ENCODE measurements around the gene ZDHHC19. TPM values are rescaled to one million over a fixed set of nuclear protein-coding genes. Genes with fewer than 3 reads are reported as not detected.
"Not testable (repeated sequence)": the region's sequence is repeated elsewhere in the genome, so short reads cannot be mapped to it uniquely, and the experiment has no call there.

Gene ZDHHC19
- total RNA-seq, 1 donor from 2014 or later, result not detected

DNA sequence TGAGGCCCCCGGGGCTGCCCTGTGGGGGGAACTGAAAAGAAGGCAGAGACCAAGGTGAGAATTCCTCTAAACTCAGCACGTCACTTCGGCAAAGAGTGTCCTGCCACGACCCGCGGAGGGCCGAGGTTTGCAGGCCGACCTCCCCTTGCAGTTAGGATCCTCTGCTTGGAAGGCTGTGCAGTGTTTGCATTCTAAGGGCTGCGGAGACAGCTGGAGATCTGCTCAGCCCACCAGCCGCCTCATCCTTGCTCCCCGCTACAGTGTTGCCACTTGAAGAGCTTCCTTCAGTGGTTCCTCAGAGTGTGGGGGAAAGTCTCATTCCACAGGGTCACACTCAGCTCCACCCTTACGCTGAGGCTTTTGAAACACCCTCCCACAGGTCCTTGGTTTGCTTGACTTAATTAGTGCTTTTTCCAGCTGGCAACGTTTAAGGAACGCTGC, 15.9 kb upstream of the ZDHHC19 start:
- intact Hi-C loops (cut with DNase I), result no loop called here
- no peak for ATAC-seq
- no peak for DNase-seq (ENCODE audit: missing footprints)

DNA sequence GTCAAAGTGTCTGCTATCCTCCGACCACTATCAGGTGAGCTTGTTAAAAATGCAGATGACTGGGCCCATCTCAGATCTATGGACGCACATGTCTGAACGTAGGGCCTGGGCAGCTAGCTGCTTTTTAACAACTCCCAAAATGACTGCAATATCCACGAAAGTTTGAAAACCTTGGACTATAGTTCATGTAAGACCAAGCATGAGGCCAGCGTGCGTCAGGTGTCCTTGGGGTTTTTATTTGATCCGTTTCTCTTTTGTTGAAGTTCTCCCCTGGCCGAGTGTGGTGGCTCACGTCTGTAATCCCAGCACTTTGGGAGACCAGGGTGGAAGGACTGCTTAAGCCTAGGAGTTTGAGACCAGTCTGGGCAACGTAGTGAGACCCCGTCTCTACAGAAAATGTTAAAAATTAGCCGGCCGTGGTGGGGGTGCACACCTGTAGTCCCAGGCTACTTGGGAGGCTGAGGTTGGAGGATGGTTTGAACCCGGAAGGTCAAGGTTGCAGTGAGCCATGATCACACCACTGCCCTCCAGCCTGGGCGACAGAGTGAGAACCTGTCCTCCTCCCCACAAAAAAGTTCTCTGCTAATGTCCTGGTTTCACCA, 14.7 kb upstream of the ZDHHC19 start:
- ATAC-seq, result no peak
- intact Hi-C loops (cut with DNase I), result no loop called here
- DNase-seq (ENCODE audit: missing footprints), result no peak

DNA sequence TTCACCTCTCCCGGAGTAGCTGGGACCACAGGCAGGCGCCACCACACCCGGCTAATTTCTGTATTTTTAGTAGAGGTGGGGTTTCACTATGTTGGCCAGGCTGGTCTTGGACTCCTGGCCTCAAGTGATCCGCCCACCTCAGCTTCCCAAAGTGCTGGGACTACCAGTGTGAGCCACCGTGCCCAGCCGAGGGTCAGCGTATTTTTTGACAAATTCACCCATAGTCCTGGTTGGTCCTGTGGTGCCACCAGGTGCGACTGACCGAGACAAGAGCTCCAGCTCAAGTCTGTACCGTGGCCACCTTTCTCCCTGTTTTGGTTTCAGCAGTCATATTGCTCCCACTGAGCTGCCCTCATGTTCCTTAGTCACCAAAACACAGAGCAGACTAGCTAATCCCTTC, 13.9 kb upstream of the ZDHHC19 start:
- ATAC-seq (no peak), DNase-seq (ENCODE audit: missing footprints) (no peak)
- intact Hi-C loops (cut with DNase I), result no loop called here

DNA sequence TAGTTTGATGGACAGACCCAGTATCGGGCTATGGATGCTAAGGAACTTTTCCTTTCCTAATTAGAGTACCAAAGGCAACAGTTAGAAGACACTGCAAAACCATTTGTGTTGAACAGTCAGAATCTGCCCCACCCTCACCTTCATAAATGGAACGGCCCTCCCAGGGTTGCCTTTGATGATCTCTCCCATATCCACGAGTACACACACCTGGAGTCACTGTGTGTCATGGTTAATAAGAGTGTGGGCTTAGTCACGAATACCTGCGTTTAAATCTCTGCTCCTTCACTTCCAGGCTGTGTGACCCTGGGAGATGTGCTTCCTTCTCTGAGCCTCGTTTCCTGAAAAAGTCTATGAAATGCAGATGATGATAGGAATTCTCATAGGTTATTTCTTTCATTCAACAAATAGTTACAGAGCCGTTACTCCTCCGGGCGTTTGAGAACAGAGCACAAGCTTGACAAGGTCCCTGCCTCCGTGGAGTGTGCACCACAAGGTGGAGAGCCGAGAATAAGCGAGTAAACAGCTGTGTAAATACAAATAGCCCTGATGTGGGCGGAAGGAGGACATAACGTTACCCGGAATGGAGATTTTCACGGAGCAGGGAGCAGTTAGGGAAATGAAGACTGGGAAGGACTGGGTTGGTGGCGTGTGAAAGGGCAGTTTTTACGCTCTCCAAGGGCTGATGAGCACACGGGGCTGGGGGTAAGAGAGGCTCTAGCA, 11.8 kb upstream of the ZDHHC19 start:
- DNase-seq (ENCODE audit: missing footprints) (no peak), ATAC-seq (no peak)
- intact Hi-C loops (cut with DNase I), result no loop called here

DNA sequence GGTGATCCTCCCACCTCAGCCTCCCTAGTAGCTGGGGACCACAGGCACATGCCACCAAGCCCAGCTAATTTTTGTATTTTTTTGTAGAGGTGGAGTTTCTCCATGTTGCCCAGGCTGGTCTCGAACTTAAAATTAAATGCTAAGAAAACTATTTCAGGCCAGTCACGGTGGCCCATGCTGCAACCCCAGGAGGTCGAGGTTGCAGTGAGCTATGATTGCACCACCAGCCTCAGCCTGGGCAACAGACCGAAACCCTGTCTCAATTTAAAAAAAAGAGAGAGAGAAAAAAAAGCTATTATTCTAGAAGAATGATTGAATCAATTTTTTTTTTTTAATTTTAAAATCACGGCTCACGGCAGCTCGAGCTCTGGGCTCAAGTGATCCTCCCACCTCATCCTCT, 9.8 kb upstream of the ZDHHC19 start:
- intact Hi-C loops (cut with DNase I), result no loop called here
- ATAC-seq, result no peak

DNA sequence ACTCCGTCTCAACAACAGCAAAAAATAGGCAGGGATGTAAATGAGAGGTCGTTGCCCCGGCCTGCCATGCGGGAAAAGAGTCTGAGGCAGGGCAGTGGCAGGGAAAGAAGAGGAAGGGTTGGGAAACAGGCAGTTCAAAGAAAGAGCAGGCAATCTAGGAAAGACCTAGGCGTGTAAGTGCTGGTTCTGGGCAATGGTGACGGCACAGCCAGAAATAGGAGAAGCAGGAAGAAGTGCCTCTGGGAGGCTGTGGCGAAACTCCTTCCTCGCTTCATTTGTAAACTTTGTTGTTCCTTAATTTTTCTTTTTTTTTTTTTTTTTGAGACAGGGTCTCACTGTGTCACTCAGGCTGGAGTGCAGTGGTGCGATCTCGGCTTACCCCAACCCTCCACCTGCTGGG, 9.4 kb upstream of the ZDHHC19 start:
- ATAC-seq, result peak; percentile 51
- no peak for DNase-seq (ENCODE audit: missing footprints)
- intact Hi-C loops (cut with DNase I), result no loop called here

More for the DNA sequence above, 9.8 kb upstream of the ZDHHC19 start:
- no peak for DNase-seq (ENCODE audit: missing footprints)

DNA sequence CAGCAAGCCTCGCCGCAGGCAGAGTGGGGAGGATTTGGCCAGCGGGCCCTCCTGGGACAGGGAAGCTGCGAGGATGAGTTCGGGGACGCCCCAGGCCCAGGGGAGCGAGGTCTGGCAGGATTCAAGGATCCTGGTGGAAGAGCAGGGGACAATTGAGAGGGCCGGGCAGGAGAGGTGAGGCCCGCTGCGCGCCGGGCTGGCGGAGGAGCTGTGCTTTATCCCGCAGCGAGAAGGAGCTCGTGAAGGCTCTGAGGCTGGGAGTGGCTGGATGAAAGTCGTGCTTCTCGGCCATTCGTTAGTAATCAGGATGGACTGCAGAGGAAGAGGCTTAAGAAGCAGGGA, 8.7 kb upstream of the ZDHHC19 start:
- intact Hi-C loops (cut with DNase I), result no loop called here
- DNase-seq (ENCODE audit: missing footprints), result no peak
- ATAC-seq, result no peak

DNA sequence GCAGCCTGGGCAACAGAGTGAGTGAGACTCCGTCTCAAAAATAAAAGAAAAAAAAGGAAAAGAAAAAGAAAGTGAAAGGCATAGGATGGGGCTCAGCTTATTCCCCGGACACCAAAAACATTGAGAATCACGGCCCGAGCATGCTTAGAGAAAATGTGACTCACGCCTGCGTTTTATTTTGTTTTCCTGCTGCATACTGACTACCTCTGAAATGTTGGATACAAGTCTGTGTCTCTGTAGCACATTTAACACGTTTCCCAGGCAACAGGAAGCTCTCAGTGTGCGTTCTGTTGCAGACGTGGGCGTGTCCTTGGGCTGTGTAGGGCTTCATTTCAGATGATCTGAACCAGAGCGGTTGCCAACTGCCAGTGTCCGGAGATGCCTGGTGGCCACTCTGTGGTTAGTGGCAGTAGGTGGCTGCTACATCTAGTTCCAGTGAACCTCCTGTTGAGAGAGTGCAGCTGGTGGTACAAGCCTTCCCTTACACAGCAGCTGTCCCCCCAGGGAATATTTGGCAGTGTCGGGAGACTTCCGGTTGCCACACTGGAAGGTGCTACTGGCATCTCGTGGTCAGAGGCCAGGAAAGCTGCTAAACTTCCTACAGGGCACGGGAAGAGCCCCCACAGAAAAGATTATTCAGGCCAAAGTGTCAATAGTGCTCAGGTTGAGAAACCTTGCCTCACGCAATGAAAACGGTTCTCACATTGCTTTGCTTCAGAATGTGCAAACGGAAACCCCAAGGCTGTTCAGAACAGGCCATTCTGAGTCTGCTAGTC, 8.2 kb upstream of the ZDHHC19 start:
- intact Hi-C loops (cut with DNase I), result no loop called here
- peak; percentile 85 for DNase-seq (ENCODE audit: missing footprints)

DNA sequence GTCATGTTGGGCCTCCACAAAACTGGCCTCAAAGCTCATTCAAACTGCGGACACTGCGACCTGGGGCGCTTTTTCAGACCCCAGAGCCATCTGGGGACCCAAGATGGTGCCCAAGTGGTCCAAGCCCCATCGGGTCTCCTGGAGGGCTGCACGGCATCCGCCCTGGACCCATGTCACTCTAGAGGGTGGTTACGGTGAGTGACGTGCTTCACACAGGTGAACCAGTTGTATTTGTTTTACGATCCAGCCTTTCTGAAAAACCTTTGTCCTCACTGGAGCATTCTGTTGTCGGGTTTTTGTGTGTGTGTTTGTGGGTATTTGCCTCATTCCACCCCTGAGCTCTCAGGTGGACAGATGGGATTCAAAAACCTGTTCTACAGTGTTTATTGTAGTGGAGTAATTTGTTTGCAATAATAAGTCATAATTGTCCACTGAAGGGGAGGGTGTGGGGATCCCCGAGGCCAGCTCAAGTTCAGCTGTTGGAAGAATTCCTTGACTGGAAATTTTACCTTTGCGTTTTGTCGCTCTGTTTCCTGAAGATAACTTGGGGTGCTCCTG, 7.0 kb upstream of the ZDHHC19 start:
- intact Hi-C loops (cut with DNase I), result no loop called here
- ATAC-seq (no peak), DNase-seq (ENCODE audit: missing footprints) (no peak)

More for the DNA sequence above, 8.2 kb upstream of the ZDHHC19 start:
- peak; percentile 57 for ATAC-seq

DNA sequence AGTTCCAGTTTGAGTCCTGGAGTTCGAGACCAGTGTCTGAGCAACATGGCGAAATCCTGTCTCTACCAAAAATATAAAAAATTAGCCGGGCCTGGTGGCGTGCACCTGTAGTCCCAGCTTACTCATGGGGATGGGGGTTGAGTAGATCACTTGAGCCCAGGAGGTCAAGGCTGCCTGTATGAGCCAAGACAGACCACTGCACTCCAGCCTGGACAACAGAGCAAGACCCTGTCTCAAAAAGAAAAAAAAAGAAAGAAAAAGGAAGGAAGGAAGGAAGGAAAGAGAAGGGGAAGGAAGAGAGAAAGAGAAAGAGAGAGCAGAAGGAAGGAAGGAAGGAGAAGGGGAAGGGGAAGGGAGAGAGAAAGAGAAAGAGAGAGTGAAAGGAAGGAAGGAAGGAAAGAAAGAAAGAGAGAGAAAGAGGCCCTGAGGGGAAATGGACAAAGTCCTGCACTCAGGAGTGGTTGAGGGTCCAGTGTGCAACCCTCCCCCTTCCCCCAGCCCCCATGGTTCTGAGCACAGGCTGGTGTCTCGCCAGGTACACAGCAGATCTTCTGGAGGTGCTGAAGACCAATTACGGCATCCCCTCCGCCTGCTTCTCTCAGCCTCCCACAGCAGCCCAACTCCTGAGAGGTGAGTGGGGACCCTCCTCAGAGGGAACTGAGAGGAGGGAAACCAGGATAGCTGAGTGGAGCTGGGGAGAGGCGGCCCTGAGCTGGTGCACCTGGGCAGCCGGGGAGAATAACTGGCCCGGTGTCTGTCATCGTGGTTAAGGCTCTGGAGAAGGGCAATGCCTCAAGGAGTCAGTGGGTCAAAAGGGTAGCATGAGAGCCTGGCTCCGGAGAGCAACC, 6.3 kb upstream of the ZDHHC19 start:
- ATAC-seq, result no peak
- intact Hi-C loops (cut with DNase I), result no loop called here
- no peak for DNase-seq (ENCODE audit: missing footprints)

DNA sequence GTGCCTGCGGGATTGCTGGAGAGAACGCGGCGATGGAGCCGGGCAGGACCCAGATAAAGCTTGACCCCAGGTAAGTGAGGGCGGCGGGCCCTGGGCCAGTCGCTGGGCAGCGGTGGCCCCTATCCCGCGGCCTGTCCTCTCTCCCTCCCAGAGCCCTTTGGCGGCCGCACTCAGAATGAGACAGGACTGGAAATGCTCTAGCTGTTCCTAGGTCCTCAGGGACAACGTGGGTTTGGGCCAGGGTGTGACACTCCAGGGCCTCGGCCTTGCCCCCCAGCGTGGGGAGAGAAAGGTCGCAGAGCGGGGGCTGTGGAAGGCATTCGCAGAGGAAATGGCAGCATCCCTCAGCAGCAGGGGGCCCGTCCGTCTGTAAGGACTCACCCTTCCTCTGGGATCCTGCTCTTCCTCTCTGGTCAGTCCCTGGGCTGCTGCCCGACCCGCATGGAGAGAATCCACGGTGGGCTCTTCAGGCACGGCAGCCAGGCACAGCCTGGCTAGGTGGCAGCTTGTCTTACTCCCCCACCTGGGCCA, 5.5 kb upstream of the ZDHHC19 start:
- intact Hi-C loops (cut with DNase I), result no loop called here
- no peak for DNase-seq (ENCODE audit: missing footprints)
- ATAC-seq, result no peak

DNA sequence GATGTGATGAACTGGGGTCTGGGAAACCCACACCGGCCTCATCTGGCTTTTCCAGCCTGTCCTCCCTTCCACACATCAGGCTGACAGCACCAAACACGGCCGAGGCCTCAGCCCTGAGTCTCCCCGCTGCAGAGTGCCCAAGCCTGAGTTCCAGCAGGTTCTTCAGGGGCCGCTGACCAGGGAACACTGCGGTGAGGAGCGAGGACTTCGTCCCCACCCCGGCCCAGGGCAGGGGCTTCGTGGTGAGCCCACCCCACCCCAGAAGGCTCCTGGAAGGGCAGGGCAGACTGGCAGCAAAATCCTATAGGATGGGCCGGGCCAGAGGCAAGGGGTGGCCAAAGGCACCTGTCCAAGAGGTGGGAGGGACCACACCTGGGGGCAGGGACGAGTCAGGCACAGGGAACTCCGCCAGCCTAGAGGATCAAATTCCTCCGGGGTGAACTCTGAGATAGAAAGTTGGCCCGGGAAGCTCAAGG, 4.9 kb upstream of the ZDHHC19 start, which contains the start of gene SLC51A:
Gene SLC51A (plus strand): TSS at position 446 of the 476 bp plus-strand sequence. CDS start 179 bp downstream, outside the sequence.
- DNase-seq (ENCODE audit: missing footprints), result no peak
- intact Hi-C loops (cut with DNase I), result no loop called here
- ATAC-seq, result no peak

DNA sequence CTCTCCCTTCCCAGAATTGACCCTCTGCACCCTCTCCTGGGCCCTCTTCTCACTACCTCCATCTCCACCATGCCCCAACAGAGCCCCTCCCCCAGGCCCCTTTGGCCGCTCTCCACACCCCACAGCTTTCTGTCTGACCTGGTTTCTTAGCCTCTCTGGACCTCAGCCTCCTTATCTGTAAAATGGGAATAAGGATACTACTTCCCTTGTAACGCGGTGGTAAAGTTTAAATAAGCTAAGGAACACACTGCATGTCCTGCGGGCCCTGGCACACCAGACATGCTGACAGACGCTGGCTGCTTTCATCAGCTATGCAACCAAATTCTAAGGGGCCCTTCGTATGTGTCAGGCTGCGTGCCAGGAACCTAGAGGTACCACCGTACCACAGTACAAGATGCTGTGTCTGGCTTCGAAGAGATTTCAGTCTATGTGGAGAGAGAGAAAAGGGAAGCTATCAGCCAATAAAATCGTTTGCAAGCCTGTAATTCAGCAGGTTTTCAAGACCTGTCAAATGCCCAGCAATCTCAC, 4.4 kb upstream of the ZDHHC19 start:
- no peak for DNase-seq (ENCODE audit: missing footprints)
- no peak for ATAC-seq
- intact Hi-C loops (cut with DNase I), result no loop called here

DNA sequence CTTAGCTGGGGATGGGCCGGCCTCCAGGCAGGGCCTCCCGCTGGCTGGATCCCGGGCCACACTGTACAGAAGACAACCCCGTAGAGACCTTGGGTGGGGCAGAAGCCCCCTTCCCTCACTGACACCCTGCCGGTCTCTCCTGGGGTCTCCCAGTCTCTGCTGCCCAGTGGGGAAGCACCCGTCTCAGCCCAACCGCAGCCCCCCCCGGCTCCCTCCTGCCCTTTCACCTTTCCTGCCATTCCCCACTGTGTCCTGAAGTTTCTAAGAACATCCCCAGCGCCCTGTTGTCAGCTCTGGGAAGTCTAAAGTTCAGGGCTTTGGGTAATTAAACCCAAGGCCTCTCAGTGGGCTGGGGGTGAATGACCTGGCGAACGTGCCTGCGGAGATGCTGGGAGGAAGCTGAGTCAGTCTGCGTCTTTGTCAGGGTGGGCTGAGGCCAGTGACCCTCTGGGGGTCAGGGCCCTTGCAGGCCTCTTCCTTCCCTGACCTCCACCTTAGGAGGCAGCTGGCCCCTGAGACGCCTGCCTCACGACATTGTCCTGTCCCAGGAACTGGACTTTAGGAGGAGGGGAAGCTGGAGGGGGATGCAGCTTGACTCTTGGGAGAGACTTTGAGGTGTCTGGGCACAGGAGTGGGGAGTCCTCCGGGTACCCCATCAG, 3.7 kb upstream of the ZDHHC19 start:
- ATAC-seq (no peak), DNase-seq (ENCODE audit: missing footprints) (no peak)
- intact Hi-C loops (cut with DNase I), result no loop called here

DNA sequence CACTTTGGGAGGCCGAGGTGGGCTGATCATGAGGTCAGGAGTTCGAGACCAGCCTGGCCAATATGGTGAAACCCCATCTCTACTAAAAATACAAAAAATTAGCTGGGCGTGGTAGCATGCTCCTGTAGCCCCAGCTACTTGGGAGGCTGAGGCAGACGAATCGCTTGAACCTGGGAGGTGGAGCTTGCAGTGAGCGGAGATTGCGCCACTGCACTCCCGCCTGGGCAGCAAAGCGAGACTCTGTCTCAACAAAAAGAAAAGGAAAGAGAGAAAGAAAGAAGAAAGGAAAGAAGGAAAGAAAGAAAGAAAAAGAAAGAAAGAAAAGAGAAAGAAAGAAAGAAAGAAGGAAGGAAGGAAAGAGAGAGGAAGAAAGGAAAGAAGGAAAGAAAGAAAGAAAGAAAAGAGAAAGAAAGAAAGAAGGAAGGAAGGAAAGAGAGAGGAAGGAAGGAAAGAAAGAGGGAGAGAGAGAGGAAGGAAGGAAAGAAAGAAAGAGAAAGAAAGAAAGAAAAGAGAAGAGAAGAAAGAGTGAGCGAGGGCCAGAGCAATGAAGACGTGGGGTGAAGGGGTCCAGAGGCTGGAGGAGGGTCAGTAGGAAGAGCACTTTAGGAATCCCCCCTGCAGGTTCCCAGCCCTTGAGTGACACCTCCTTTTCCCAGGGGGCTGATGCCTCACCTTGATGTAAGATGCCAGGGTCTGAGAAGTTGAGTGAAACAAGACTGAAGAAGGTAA, 1.1 kb downstream of the ZDHHC19 start:
- intact Hi-C loops (cut with DNase I); DNase-seq (ENCODE audit: missing footprints); ATAC-seq: not testable (repeated sequence)

DNA sequence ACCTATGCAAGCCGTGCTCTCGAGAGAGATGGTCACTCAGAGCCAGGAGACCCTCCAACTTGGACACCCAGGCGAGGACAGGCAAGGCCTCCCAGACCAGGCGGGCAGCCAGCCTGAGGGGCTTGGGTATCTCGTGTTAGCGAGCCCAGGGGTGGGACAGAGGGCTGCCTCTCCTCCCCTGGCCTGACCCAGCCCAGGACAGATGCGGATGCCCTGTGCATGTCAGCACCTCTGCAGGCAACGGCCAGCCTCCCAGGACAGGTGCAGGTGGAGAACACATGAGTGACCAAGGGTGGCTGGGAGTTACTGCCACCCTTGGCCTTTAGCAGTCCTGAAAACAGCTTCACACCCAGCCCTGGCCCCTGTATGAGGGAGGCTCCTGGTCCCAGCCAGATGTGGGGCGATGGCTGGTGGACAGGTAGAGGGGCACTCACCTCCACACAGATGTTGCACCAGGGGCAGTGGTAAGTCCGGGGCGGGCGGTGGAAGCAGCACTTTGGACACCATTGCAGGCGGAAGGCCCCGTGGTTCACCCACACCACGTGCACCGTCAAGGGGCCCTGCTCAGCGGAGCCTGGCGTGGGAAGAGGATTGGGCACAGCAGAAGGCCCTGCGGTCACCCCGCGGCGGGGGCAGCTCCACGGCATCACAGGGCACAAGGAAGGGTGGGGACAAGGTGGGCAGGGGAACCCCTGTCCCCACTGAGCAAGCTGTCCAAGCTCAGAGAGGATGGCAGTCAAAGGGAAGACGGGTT, 2.1 kb downstream of the ZDHHC19 start:
- no peak for DNase-seq (ENCODE audit: missing footprints)
- intact Hi-C loops (cut with DNase I), result no loop called here
- peak; percentile 30 for ATAC-seq
